HCT116 (cell line): Measurements from ENCODE around the gene AARSD1. TPM values are rescaled to one million over a fixed set of nuclear protein-coding genes. Genes with fewer than 3 reads are reported as not detected.

Experiments used
- ATAC-seq: fragments of 200-7000 bp; cut with Tn5 transposase; 2 replicates; pipeline ENCODE4 v1.9.1; 2020; ENCODE audit warnings: mild to moderate bottlenecking, moderate library complexity
- BruUV-seq: library from RNA; stranded (reverse); fragments of 400-500 nt; replicated peaks from 2 replicates; lab custom pipeline; 2021; lab: Mats Ljungman, UMichigan
- CTCF ChIA-PET: fragments of 300-600 bp; sonication (Branson Sonifier 250); formaldehyde crosslinking; loops from one replicate; lab custom pipeline; 2021; ENCODE audit warnings: antibody characterized with exemption; lab: Charles Lee
- POLR2A ChIA-PET: fragments of 300-600, 350-600 bp; sonication (Branson Sonifier 250); formaldehyde crosslinking; loops from one replicate; lab custom pipeline; 2021; ENCODE audit warnings: antibody characterized with exemption; lab: Charles Lee
- RAD21 ChIA-PET, 2 experiments: fragments of 300-600 bp; sonication (Branson Sonifier 250); formaldehyde crosslinking; loops; one replicate each; lab custom pipeline; 2023; ENCODE audit warnings: low total read pairs in 2 of 2; ENCODE audit not compliant: uncharacterized antibody in 2 of 2, unreplicated experiment in 2 of 2, low non-redundant PET in 1 of 2; lab: Charles Lee
- DNase-seq: peaks from one replicate; pipeline ENCODE4 v3.0.0-alpha.2; 2010; ENCODE audit warnings: low read depth, low spot score
- H2AFZ ChIP-seq: fragments of 200-600 bp; shearing (Covaris generic), sonication (generic); 2 replicates; pipeline ENCODE4 v1.6.1; 2017; ENCODE audit warnings: low read depth, mixed run types, mixed read lengths, antibody characterized with exemption, low read length; ENCODE audit not compliant: poor library complexity, severe bottlenecking
- H3K27ac ChIP-seq: 2 replicates; pipeline ENCODE4 v1.5.1; 2012; ENCODE audit warnings: low read depth, low read length
- H3K27me3 ChIP-seq: fragments of 200-600 bp; sonication (generic); 2 replicates; pipeline ENCODE4 v1.6.1; 2016; ENCODE audit warnings: mixed run types, low read length, mixed read lengths; ENCODE audit not compliant: insufficient read depth
- H3K36me3 ChIP-seq, 2 experiments: fragments of 200-500 bp in 1 of 2; fragments of 200-600 bp in 1 of 2; sonication (Bioruptor generic) in 1 of 2; sonication (generic) in 1 of 2; 2 replicates each; pipeline versions ENCODE4 v1.5.1 to v1.6.1; 2014 to 2016; ENCODE audit warnings: low read length in 2 of 2, inconsistent platforms in 1 of 2, mixed read lengths in 1 of 2, mixed run types in 1 of 2; ENCODE audit not compliant: insufficient read depth in 2 of 2, control insufficient read depth in 1 of 2
- H3K4me1 ChIP-seq, 2 experiments: fragments of 200-600 bp in 1 of 2; sonication (generic) in 1 of 2; 2 replicates each; pipeline versions ENCODE4 v1.5.1 to v1.6.1; 2012 to 2017; ENCODE audit warnings: low read length in 2 of 2, inconsistent platforms in 1 of 2, mild to moderate bottlenecking in 1 of 2, mixed read lengths in 1 of 2, mixed run types in 1 of 2, moderate library complexity in 1 of 2; ENCODE audit not compliant: insufficient read depth in 2 of 2, control insufficient read depth in 1 of 2
- H3K4me2 ChIP-seq: fragments of 200-600 bp; sonication (generic); 2 replicates; pipeline ENCODE4 v1.6.1; 2017; ENCODE audit warnings: mixed run types, low read length, mixed read lengths
- H3K4me3 ChIP-seq, 2 experiments: fragments of 200-600 bp in 1 of 2; sonication (generic) in 1 of 2; replicated peaks in 1 of 2; 2 replicates each; pipeline ENCODE4 v1.5.1; 2011 to 2016; ENCODE audit warnings: low read length in 2 of 2, control low read depth in 1 of 2, low read depth in 1 of 2, mild to moderate bottlenecking in 1 of 2, mixed read lengths in 1 of 2, mixed run types in 1 of 2
- H3K79me2 ChIP-seq: fragments of 200-600 bp; sonication (generic); 2 replicates; pipeline ENCODE4 v1.6.1; 2017; ENCODE audit warnings: mild to moderate bottlenecking, mixed run types, low read length, moderate library complexity, mixed read lengths; ENCODE audit not compliant: insufficient read depth
- H3K9ac ChIP-seq: fragments of 200-600 bp; sonication (generic); 2 replicates; pipeline ENCODE4 v1.6.1; 2016; ENCODE audit warnings: low read length, mixed read lengths
- H3K9me2 ChIP-seq: fragments of 200-600 bp; sonication (generic), shearing (Covaris generic); 2 replicates; pipeline ENCODE4 v1.6.1; 2017; ENCODE audit warnings: mixed run types, mild to moderate bottlenecking, moderate library complexity; ENCODE audit not compliant: insufficient read depth
- H3K9me3 ChIP-seq, 2 experiments: fragments of 200-500 bp in 1 of 2; fragments of 200-600 bp in 1 of 2; sonication (Bioruptor generic) in 1 of 2; sonication (generic) in 1 of 2; 2 replicates each; pipeline ENCODE4 v1.6.1; 2014 to 2017; ENCODE audit warnings: low read length in 2 of 2, mixed read lengths in 2 of 2, inconsistent platforms in 1 of 2, low read depth in 1 of 2, mild to moderate bottlenecking in 1 of 2, mixed run types in 1 of 2, moderate library complexity in 1 of 2; ENCODE audit not compliant: control insufficient read depth in 1 of 2, insufficient read depth in 1 of 2
- H4K20me1 ChIP-seq: fragments of 200-600 bp; sonication (generic), shearing (Covaris generic); 2 replicates; pipeline ENCODE4 v1.6.1; 2017; ENCODE audit warnings: mixed run types, mild to moderate bottlenecking, moderate library complexity; ENCODE audit not compliant: insufficient read depth
- CTCF ChIP-seq, 3 experiments: fragments of 200-600 bp in 1 of 3; sonication (generic) in 1 of 3; IDR thresholded peaks in 2 of 3; conservative IDR thresholded peaks in 1 of 3; 2 replicates each; pipeline ENCODE4 v1.5.1; 2012 to 2017; ENCODE audit warnings: low read depth in 2 of 3, low read length in 2 of 3, antibody characterized with exemption in 1 of 3, borderline replicate concordance in 1 of 3, control low read depth in 1 of 3, mild to moderate bottlenecking in 1 of 3, mixed read lengths in 1 of 3, mixed run types in 1 of 3, moderate library complexity in 1 of 3; ENCODE audit not compliant: insufficient read depth in 1 of 3
- POLR2A ChIP-seq: IDR thresholded peaks from 2 replicates; pipeline ENCODE4 v1.7.0; 2011; ENCODE audit warnings: borderline replicate concordance; ENCODE audit not compliant: insufficient read depth, insufficient read length; ENCODE audit errors: extremely low read depth
- POLR2AphosphoS5 ChIP-seq: IDR thresholded peaks from 2 replicates; pipeline ENCODE4 v1.6.1; 2011; ENCODE audit warnings: mild to moderate bottlenecking, low read depth, low read length, moderate library complexity
- intact Hi-C: fragments of 100-400 bp; cut with micrococcal nuclease; formaldehyde crosslinking; loops from 2 replicates; pipeline ENCODE4 v1.10.0; 2022
- total RNA-seq: library from RNA; stranded (reverse); gene quantifications from one replicate; pipeline ENCODE4 v1.2.1, GENCODE V29; 2021; ENCODE audit not compliant: unreplicated experiment
- TF ChIP-seq, protein P1 (sequence below): IDR thresholded peaks from 2 replicates; pipeline ENCODE4 v1.6.1; 2012
- TF ChIP-seq, protein P2 (sequence below): IDR thresholded peaks from 2 replicates; pipeline ENCODE4 v1.6.1; 2012

Gene AARSD1
- total RNA-seq, 1 experiment from 2014 or later, result 65.9 TPM

DNA sequence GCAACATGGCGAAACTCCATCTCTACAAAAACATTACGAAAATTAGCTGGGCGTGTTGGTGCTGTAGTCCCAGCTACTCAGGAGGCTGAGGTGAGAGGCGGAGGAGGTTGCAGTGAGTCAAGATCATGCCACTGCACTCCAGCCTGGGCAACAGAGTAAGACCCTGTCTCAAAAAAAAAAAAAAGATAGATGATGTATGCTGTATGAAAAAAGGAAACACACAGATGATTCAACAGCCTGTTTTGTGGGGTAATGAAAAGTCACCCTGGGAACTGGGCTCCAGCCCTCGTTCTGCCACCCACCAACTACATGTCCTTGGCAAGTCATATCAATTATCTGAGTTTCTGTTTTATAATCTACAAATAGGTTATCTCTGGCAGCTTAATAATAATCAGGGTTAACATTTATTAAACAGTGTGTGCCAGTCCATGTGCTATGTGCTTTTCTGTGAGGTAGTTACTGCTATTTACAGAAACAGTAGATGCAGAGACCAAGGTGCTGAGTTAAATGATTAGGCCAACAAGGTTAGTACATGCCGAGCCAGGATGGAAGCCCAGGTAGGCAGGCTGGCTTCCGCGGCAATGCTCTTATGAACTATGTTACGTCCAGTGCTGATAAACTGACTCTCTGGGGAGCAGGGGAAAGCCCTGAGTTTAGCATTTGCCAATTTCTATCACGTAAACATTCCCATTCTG is 62.6 kb downstream of the AARSD1 start:
- RAD21 ChIA-PET, result no interaction called here

More for the DNA sequence above, 62.6 kb downstream of the AARSD1 start:
- Histone ChIP-seq H2AFZ (no peak overlapping the region), H3K36me3 (no peaks in the 10 kb centered on the region), H3K27me3 (peaks cover 6% of the 10 kb centered on the region), H3K9me2 (no peaks in the 10 kb centered on the region), H3K27ac (no peak overlapping the region), H3K4me1 (no peaks in the 10 kb centered on the region), H3K9me3 (no peaks in the 10 kb centered on the region), H3K4me3 (no peak overlapping the region), H3K9ac (no peak overlapping the region), H3K79me2 (no peaks in the 10 kb centered on the region), H4K20me1 (no peaks in the 10 kb centered on the region), H3K4me2 (no peak overlapping the region)
- ChIA-PET POLR2A (no interaction called here), CTCF (no interaction called here)
- DNase-seq (no peak), ATAC-seq (no peak)
- no peak for TF ChIP-seq POLR2AphosphoS5
- no peak for TF ChIP-seq POLR2A
- TF ChIP-seq, protein P1, sequence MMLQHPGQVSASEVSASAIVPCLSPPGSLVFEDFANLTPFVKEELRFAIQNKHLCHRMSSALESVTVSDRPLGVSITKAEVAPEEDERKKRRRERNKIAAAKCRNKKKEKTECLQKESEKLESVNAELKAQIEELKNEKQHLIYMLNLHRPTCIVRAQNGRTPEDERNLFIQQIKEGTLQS, result no peak
- TF ChIP-seq, protein P2, sequence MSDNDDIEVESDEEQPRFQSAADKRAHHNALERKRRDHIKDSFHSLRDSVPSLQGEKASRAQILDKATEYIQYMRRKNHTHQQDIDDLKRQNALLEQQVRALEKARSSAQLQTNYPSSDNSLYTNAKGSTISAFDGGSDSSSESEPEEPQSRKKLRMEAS, result no peak
- no peak for TF ChIP-seq CTCF (IDR thresholded peaks at IDR 0.05 in 2 of 3, conservative IDR thresholded peaks at IDR 0.05 in 1 of 3; ENCODE audit: borderline replicate concordance in 1 of 3, insufficient read depth in 1 of 3, low read depth in 2 of 3, low read length in 2 of 3)
- intact Hi-C loops, result no loop called here
- no TSS peak for BruUV-seq

Other genes with a start within 250 kb of the AARSD1 start
- 29.3 TPM for gene EZH1, start 219.4 kb downstream of the AARSD1 start, total RNA-seq
- not detected for gene RAMP2, start 203.2 kb downstream of the AARSD1 start, total RNA-seq
- 57.0 TPM for gene VPS25, start 191.0 kb downstream of the AARSD1 start, total RNA-seq
- 4.5 TPM for gene WNK4, start 183.8 kb downstream of the AARSD1 start, total RNA-seq
- 37.1 TPM for gene COA3, start 165.8 kb downstream of the AARSD1 start, total RNA-seq
- not detected for gene CNTD1, start 165.6 kb downstream of the AARSD1 start, total RNA-seq
- gene BECN1, start 140.2 kb downstream of the AARSD1 start, total RNA-seq, result 84.3 TPM
- gene PSME3, start 131.1 kb downstream of the AARSD1 start, total RNA-seq, result 163 TPM
- gene AOC2, start 119.9 kb downstream of the AARSD1 start, total RNA-seq, result 8.0 TPM
- gene AOC3, start 113.3 kb downstream of the AARSD1 start, total RNA-seq, result 5.9 TPM
- 0.10 TPM for gene G6PC1, start 63.7 kb downstream of the AARSD1 start, total RNA-seq
- 1.7 TPM for gene PTGES3L, start 15.6 kb upstream of the AARSD1 start, total RNA-seq
- gene RUNDC1, start 16.1 kb upstream of the AARSD1 start, total RNA-seq, result 13.0 TPM
- 1,295 TPM for gene RPL27, start 34.0 kb upstream of the AARSD1 start, total RNA-seq
- 14.8 TPM for gene IFI35, start 42.3 kb upstream of the AARSD1 start, total RNA-seq
- gene VAT1, start 57.9 kb upstream of the AARSD1 start, total RNA-seq, result 197 TPM
- 0.66 TPM for gene RND2, start 60.8 kb upstream of the AARSD1 start, total RNA-seq
- gene BRCA1, start 160.9 kb upstream of the AARSD1 start, total RNA-seq, result 44.1 TPM
- 60.8 TPM for gene NBR1, start 206.8 kb upstream of the AARSD1 start, total RNA-seq
- 3.5 TPM for gene TMEM106A, start 247.4 kb upstream of the AARSD1 start, total RNA-seq